Thyroid gland (tissue), 4 donors: ENCODE data around the gene RHAG.

ENCODE experiments used
- CTCF ChIP-seq, 6 experiments: fragments of 200-600 bp in 3 of 6; fragments of 450-650 bp in 3 of 6; sonication (generic) in 3 of 6; IDR thresholded peaks; one replicate each; pipeline ENCODE4 v1.5.1; 2016 to 2019; ENCODE audit warnings: antibody characterized with exemption in 6 of 6, mild to moderate bottlenecking in 2 of 6, inconsistent platforms in 1 of 6, moderate library complexity in 1 of 6
- POLR2A ChIP-seq, 2 donors: fragments of 450-650 bp; IDR thresholded peaks; one replicate each; pipeline ENCODE4 v1.6.1; 2017; ENCODE audit warnings: antibody characterized with exemption in 2 of 2, mild to moderate bottlenecking in 2 of 2, moderate library complexity in 1 of 2

GRCh38 chr6:49557177-49557576 is 79.5 kb downstream of the RHAG start:
- TF ChIP-seq POLR2A (IDR thresholded peaks at IDR 0.05): no peak
- no peak for TF ChIP-seq CTCF (IDR thresholded peaks at IDR 0.05)
